Neuronal stem cell (in vitro differentiated cells): ENCODE measurements around the gene DOK4.

Experiments used
- DNase-seq: peaks from one replicate; pipeline ENCODE4 v3.0.0-alpha.2; 2013; ENCODE audit warnings: low spot score
- H2AFZ ChIP-seq: one replicate; pipeline ENCODE4 v1.6.1; 2013; ENCODE audit warnings: mild to moderate bottlenecking, low read length, inconsistent platforms
- H2AK5ac ChIP-seq: 2 replicates; pipeline ENCODE4 v1.6.1; 2013; ENCODE audit warnings: low read depth, mild to moderate bottlenecking, inconsistent platforms, low read length, moderate library complexity, mixed read lengths
- H2BK120ac ChIP-seq: 2 replicates; pipeline ENCODE4 v1.6.1; 2013; ENCODE audit warnings: low read depth, mild to moderate bottlenecking, inconsistent platforms, low read length, moderate library complexity, mixed read lengths
- H2BK12ac ChIP-seq: one replicate; pipeline ENCODE4 v1.6.1; 2013; ENCODE audit warnings: low read length, inconsistent platforms
- H2BK15ac ChIP-seq: 2 replicates; pipeline ENCODE4 v1.6.1; 2013; ENCODE audit warnings: mild to moderate bottlenecking, low read length, inconsistent platforms, mixed read lengths
- H2BK5ac ChIP-seq: one replicate; pipeline ENCODE4 v1.6.1; 2013; ENCODE audit warnings: inconsistent platforms, mild to moderate bottlenecking, low read length, moderate library complexity
- H3K14ac ChIP-seq: one replicate; pipeline ENCODE4 v1.6.1; 2013; ENCODE audit warnings: low read length, inconsistent platforms
- H3K18ac ChIP-seq: 2 replicates; pipeline ENCODE4 v1.6.1; 2013; ENCODE audit warnings: low read length, inconsistent platforms
- H3K23ac ChIP-seq: 2 replicates; pipeline ENCODE4 v1.6.1; 2013; ENCODE audit warnings: low read depth, mild to moderate bottlenecking, mixed read lengths, low read length, inconsistent platforms; ENCODE audit not compliant: poor library complexity
- H3K27ac ChIP-seq: replicated peaks from 3 replicates; pipeline ENCODE4 v1.5.1; 2013; ENCODE audit warnings: low read length, inconsistent platforms
- H3K27me3 ChIP-seq, 3 experiments: 2 replicates each; pipeline ENCODE4 v1.6.1; 2013; ENCODE audit warnings: low read length in 3 of 3, mild to moderate bottlenecking in 2 of 3, inconsistent platforms in 1 of 3, low read depth in 1 of 3, mixed read lengths in 1 of 3, moderate library complexity in 1 of 3; ENCODE audit not compliant: control insufficient read depth in 3 of 3, insufficient read depth in 3 of 3
- H3K36me3 ChIP-seq, 2 donors: replicated peaks in 1 of 2; 2 replicates each; pipeline ENCODE4 v1.6.1; 2013; ENCODE audit warnings: low read length in 2 of 2; ENCODE audit not compliant: control insufficient read depth in 2 of 2, insufficient read depth in 2 of 2
- H3K4ac ChIP-seq: 2 replicates; pipeline ENCODE4 v1.6.1; 2013; ENCODE audit warnings: inconsistent platforms, mild to moderate bottlenecking, low read length, moderate library complexity
- H3K4me1 ChIP-seq, 2 donors: 1 replicate in 1 of 2; 2 replicates in 1 of 2; pipeline ENCODE4 v1.6.1; 2013; ENCODE audit warnings: low read length in 2 of 2, low read depth in 1 of 2; ENCODE audit not compliant: control insufficient read depth in 2 of 2, insufficient read depth in 1 of 2
- H3K4me2 ChIP-seq: one replicate; pipeline ENCODE4 v1.6.1; 2013; ENCODE audit warnings: mild to moderate bottlenecking, low read length, inconsistent platforms; ENCODE audit not compliant: insufficient read depth, poor library complexity, severe bottlenecking
- H3K4me3 ChIP-seq, 2 donors: 2 replicates each; pipeline ENCODE4 v1.5.1; 2013; ENCODE audit warnings: low read length in 2 of 2, mild to moderate bottlenecking in 2 of 2, inconsistent platforms in 1 of 2, moderate library complexity in 1 of 2
- H3K79me1 ChIP-seq: one replicate; pipeline ENCODE4 v1.6.1; 2013; ENCODE audit warnings: low read depth, mild to moderate bottlenecking, inconsistent platforms, low read length, moderate library complexity
- H3K9ac ChIP-seq: one replicate; pipeline ENCODE4 v1.6.1; 2013; ENCODE audit warnings: mild to moderate bottlenecking, low read depth, low read length, inconsistent platforms; ENCODE audit not compliant: poor library complexity
- H3K9me3 ChIP-seq, 2 donors: replicated peaks in 1 of 2; 2 replicates each; pipeline versions ENCODE3 to v1.6.1; 2013; ENCODE audit warnings: low read length in 2 of 2, mild to moderate bottlenecking in 2 of 2, inconsistent platforms in 1 of 2, low read depth in 1 of 2, mixed read lengths in 1 of 2, moderate library complexity in 1 of 2; ENCODE audit not compliant: control insufficient read depth in 2 of 2, insufficient read depth in 1 of 2
- H4K8ac ChIP-seq: one replicate; pipeline ENCODE4 v1.6.1; 2013; ENCODE audit warnings: low read depth, mild to moderate bottlenecking, inconsistent platforms, low read length, moderate library complexity
- H4K91ac ChIP-seq: one replicate; pipeline ENCODE4 v1.6.1; 2013; ENCODE audit warnings: low read length, low read depth, mild to moderate bottlenecking, inconsistent platforms; ENCODE audit not compliant: poor library complexity
- WGBS, 2 donors: extraction: QIAGEN DNeasy Blood & Tissue Kit; methylation state at CpG; one replicate each; pipeline ENCODE4 v1.1.7; 2013; ENCODE audit warnings: missing lambda C conversion rate in 2 of 2, mixed read lengths in 1 of 2; ENCODE audit not compliant: insufficient read length in 2 of 2, insufficient replicate concordance in 1 of 2; ENCODE audit errors: extremely low coverage in 2 of 2; 5-methylcytosine and 5-hydroxymethylcytosine counted together

The DOK4 gene

DNA sequence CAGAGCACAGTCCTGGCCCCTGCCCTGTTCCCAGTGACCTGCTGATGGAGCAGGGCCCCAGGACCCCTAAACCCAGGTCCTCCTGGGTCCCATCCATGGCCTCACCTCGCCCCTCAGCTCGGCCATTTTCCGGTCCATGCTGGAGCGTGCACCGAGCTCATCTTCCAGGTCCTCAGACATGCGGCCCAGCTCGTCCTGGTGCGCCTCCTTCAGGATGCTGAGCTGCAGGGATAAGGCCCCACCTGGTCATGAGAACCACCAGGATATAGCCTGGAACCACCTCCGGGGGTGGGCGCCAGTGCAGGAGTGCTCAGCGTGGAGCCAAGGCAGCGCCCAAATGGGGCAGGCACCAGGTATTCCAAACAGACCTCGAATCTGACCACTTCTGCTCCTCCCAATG is 32.2 kb upstream of the DOK4 start:
- H2BK5ac ChIP-seq, result no peak overlapping the region
- no peak overlapping the region for H3K18ac ChIP-seq
- no peak overlapping the region for H2AFZ ChIP-seq
- H2BK15ac ChIP-seq, result no peak overlapping the region
- peak overlapping the region; percentile 44 for H2AK5ac ChIP-seq
- H3K4me3 ChIP-seq, result peak overlapping the region in 1 of 2 donors; percentile 3
- WGBS, 2 donors, result no CpG with 5 or more reads among the region's 13 CpGs
- no peak for DNase-seq
- H3K27me3 ChIP-seq, result no peaks in the 10 kb centered on the region
- H3K9me3 ChIP-seq, result no peaks in the 10 kb centered on the region
- H4K8ac ChIP-seq, result peak overlapping the region; percentile 43
- H3K4me2 ChIP-seq, result no peak overlapping the region
- no peak overlapping the region for H3K9ac ChIP-seq
- H3K79me1 ChIP-seq, result peaks cover 4% of the 10 kb centered on the region
- no peak overlapping the region for H4K91ac ChIP-seq
- H3K27ac ChIP-seq, result no peak overlapping the region
- H3K23ac ChIP-seq, result peak overlapping the region; percentile 29
- no peak overlapping the region for H2BK12ac ChIP-seq
- H3K4me1 ChIP-seq, result peaks cover 0 to 2% of the 10 kb centered on the region in 2 donors
- no peak overlapping the region for H2BK120ac ChIP-seq
- H3K4ac ChIP-seq, result no peak overlapping the region
- no peak overlapping the region for H3K14ac ChIP-seq
- H3K36me3 ChIP-seq, result peaks cover 3 to 14% of the 10 kb centered on the region in 2 donors

DNA sequence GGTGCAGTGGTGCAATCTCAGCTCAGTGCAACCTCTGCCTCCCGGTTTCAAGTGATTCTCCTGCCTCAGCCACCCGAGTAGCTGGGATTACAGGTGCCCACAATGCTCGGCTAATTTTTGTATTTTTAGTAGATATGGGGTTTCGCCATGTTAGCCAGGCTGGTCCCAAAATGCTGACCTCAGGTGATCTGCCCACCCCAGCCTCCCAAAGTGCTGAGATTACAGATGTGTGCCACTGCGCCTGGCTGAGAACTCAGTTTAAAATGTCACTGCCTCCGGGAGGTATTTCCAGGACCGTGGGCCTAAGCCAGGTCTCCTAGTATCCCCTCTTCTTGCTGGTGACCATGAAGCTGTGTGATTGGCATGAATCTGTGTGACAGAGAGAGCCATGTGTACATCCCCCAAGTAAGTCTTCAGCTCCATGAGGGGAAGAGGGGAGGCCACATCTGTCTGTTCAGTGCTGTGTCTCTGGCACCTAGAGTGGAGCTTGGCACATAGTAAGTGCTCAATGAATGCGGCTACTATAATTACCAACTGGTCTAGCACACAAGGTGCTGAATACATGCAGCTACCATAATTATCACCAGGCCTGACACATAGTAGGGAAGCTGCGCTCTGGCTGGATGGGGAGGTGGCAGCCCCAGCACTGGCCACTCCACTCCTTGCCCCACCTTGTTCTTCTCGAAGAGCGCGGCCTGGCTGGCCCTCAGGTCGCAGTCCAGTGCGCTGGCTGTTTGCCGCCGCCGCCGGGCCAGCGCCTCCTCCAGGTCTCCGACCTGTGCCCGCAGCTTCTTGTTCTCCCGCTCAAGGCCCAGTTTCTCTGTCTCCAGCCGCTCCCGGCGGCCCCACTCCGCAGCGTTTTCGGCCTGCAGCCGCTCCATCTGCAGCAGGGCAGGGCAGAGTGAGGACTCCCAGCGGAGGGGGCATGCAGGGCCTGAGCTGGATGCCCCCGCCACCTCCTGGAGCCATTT is 31.4 kb upstream of the DOK4 start:
- Histone ChIP-seq H3K9ac (no peak overlapping the region), H2BK15ac (no peak overlapping the region), H3K27me3 (no peaks in the 10 kb centered on the region), H3K23ac (no peak overlapping the region), H3K79me1 (peaks cover 4% of the 10 kb centered on the region), H3K18ac (no peak overlapping the region), H3K36me3 (peaks cover 4 to 14% of the 10 kb centered on the region in 2 donors), H3K14ac (no peak overlapping the region), H3K4me3 (no peak overlapping the region), H2BK5ac (no peak overlapping the region), H3K4me2 (no peak overlapping the region), H2BK12ac (no peak overlapping the region), H3K4ac (no peak overlapping the region), H4K91ac (no peak overlapping the region), H2AFZ (no peak overlapping the region), H2BK120ac (no peak overlapping the region), H2AK5ac (no peak overlapping the region), H4K8ac (no peak overlapping the region), H3K4me1 (peaks cover 0 to 2% of the 10 kb centered on the region in 2 donors), H3K9me3 (no peaks in the 10 kb centered on the region), H3K27ac (no peak overlapping the region)
- no CpG with 5 or more reads among the region's 31 CpGs for WGBS, 2 donors
- no peak for DNase-seq

DNA sequence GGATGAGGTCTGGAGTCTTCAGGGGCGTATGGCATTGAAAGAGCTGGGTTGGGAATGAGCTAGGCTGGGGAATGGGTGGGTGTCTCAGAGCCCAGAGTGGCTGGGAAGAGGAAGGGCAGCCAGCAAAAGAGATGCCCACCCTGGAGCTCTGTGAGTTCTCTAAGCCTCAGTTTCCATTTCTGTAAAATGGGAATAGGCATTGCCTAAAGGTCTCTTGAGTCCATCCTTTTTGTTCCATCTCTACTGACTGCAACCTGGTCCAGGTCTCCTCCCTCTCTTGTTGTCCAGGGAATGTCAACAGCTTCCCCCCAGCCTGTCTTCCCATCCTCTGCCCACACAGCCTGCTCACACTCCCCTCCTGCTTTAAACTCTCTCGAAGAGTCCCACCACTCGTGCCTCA is 30.5 kb upstream of the DOK4 start:
- H3K4me2 ChIP-seq, result no peak overlapping the region
- no peak overlapping the region for H3K4me3 ChIP-seq
- peaks cover 7 to 16% of the 10 kb centered on the region in 2 donors for H3K36me3 ChIP-seq
- no peak overlapping the region for H2BK12ac ChIP-seq
- no peak overlapping the region for H3K9ac ChIP-seq
- no peak overlapping the region for H2BK120ac ChIP-seq
- H3K27ac ChIP-seq, result no peak overlapping the region
- no peak overlapping the region for H2AK5ac ChIP-seq
- H4K91ac ChIP-seq, result no peak overlapping the region
- H3K79me1 ChIP-seq, result peaks cover 4% of the 10 kb centered on the region
- no peak overlapping the region for H3K4ac ChIP-seq
- H3K4me1 ChIP-seq, result peaks cover 0 to 2% of the 10 kb centered on the region in 2 donors
- no CpG with 5 or more reads among the region's 3 CpGs for WGBS, 2 donors
- H2BK5ac ChIP-seq, result no peak overlapping the region
- no peak overlapping the region for H3K14ac ChIP-seq
- no peak overlapping the region for H3K18ac ChIP-seq
- DNase-seq, result no peak
- no peaks in the 10 kb centered on the region for H3K27me3 ChIP-seq
- H4K8ac ChIP-seq, result no peak overlapping the region
- no peaks in the 10 kb centered on the region for H3K9me3 ChIP-seq
- no peak overlapping the region for H3K23ac ChIP-seq
- no peak overlapping the region for H2AFZ ChIP-seq
- H2BK15ac ChIP-seq, result no peak overlapping the region

DNA sequence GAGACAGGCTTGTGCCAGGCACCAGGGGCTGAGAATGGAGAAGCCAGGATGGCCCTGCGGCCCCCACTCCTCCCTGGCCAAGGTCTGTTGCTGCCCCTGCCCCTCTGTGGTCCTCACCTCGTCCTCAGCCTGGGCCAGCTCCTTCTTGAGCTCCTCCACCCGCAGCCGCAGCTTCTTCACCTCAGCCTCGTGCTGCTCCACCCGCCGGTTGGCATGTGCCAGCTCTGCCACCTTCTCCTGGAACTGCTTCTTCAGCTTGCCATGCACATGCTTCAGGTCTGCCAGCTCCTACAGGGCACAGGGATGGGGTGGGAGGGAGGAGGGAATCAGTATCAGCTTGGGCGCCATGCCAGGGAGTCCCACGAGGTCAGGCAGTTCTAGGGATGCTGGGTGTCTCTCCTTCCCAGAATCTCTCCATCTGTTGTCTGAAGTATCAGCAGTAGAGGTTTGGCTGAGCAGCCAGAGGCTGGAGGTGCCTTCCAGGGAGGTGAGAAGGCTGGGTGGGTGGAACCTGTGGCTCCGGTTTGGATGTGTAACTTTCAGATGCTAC is 30.0 kb upstream of the DOK4 start:
- no peak overlapping the region for H2AK5ac ChIP-seq
- no peak overlapping the region for H4K91ac ChIP-seq
- no peak overlapping the region for H3K27ac ChIP-seq
- peaks cover 7 to 16% of the 10 kb centered on the region in 2 donors for H3K36me3 ChIP-seq
- H3K23ac ChIP-seq, result no peak overlapping the region
- H4K8ac ChIP-seq, result no peak overlapping the region
- no peak overlapping the region for H3K4me3 ChIP-seq
- H2AFZ ChIP-seq, result no peak overlapping the region
- H2BK12ac ChIP-seq, result no peak overlapping the region
- no peak overlapping the region for H2BK5ac ChIP-seq
- no peak for DNase-seq
- H3K27me3 ChIP-seq, result no peaks in the 10 kb centered on the region
- H3K4ac ChIP-seq, result no peak overlapping the region
- H3K18ac ChIP-seq, result no peak overlapping the region
- H3K9me3 ChIP-seq, result no peaks in the 10 kb centered on the region
- WGBS, 2 donors, result no CpG with 5 or more reads among the region's 10 CpGs
- H3K4me1 ChIP-seq, result peaks cover 0 to 2% of the 10 kb centered on the region in 2 donors
- no peak overlapping the region for H3K14ac ChIP-seq
- H3K4me2 ChIP-seq, result no peak overlapping the region
- H3K79me1 ChIP-seq, result peaks cover 4% of the 10 kb centered on the region
- H3K9ac ChIP-seq, result no peak overlapping the region
- H2BK120ac ChIP-seq, result no peak overlapping the region
- H2BK15ac ChIP-seq, result no peak overlapping the region
